Gastrocnemius medialis (tissue), 4 donors: ENCODE data around the gene SCARB1.

Experiments
- CTCF ChIP-seq, 5 experiments: fragments of 450-650 bp in 3 of 5; fragments of 200-600 bp in 2 of 5; sonication (generic) in 2 of 5; IDR thresholded peaks in 4 of 5; conservative IDR thresholded peaks in 1 of 5; 1 replicate in 4 of 5; 2 replicates in 1 of 5; pipeline ENCODE4 v1.5.1; 2016 to 2019; ENCODE audit warnings: antibody characterized with exemption in 5 of 5, mild to moderate bottlenecking in 3 of 5, moderate library complexity in 3 of 5
- POLR2A ChIP-seq, 2 donors: fragments of 450-650 bp; IDR thresholded peaks; one replicate each; pipeline ENCODE4 v1.6.1; 2017; ENCODE audit warnings: antibody characterized with exemption in 2 of 2, mild to moderate bottlenecking in 2 of 2, moderate library complexity in 2 of 2

DNA sequence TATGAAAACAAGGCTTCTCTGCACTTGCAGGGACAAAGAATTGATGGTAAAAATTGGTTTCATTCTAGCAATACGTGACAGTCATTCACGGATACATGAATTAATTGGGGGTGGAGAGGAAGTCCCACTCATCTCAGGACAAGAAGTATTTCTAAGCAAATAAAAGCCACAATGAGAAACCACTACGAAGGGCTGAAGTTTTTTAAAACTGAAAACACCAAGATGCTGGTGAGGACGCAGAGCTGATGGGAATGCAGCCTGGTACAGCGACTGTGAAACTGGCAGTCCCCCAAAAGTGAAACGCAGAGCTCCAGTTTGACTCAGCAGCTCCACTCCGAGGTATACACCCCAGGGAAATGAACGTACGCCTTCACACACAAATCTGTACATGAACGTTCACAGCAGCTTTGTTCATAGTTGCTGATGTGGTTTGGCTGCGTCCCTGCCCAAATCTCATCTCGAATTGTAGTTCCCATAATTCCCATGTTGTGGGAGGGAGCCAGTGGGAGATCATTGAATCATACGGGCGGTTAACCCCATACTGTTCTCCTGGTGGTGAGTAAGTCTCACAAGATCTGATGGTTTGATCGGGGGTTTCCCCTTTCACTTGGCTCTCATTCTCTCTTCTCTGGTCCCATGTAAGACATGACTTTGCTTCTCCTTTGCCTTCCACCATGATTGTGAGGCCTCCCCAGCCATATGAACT is 89.0 kb downstream of the SCARB1 start:
- TF ChIP-seq POLR2A (IDR thresholded peaks at IDR 0.05) (no peak), CTCF (IDR thresholded peaks at IDR 0.05 in 4 of 5, conservative IDR thresholded peaks at IDR 0.05 in 1 of 5) (no peak)
